Aorta (tissue), 5 donors: Measurements from ENCODE around the gene FAM216B. TPM values are rescaled to one million over a fixed set of nuclear protein-coding genes. Genes with fewer than 3 reads are reported as not detected.
"Not testable (repeated sequence)": the region's sequence is repeated elsewhere in the genome, so short reads cannot be mapped to it uniquely, and the experiment has no call there.

Source experiments
- ATAC-seq: fragments of 200-7000 bp; cut with Tn5 transposase; one replicate; pipeline ENCODE4 v1.9.1; 2022; ENCODE audit warnings: moderate library complexity; ENCODE audit not compliant: low FRiP score
- DNase-seq, 2 donors: peaks; one replicate each; pipeline ENCODE4 v3.0.0-alpha.2; 2020
- H3K27ac ChIP-seq, 2 donors: one replicate each; pipeline ENCODE4 v1.5.1; 2013; ENCODE audit warnings: low read length in 2 of 2, mild to moderate bottlenecking in 2 of 2, moderate library complexity in 2 of 2, control low read depth in 1 of 2, inconsistent platforms in 1 of 2, low read depth in 1 of 2
- H3K27me3 ChIP-seq, 2 donors: one replicate each; pipeline ENCODE4 v1.6.1; 2013; ENCODE audit warnings: control low read depth in 1 of 2, low read length in 1 of 2, mild to moderate bottlenecking in 1 of 2, moderate library complexity in 1 of 2; ENCODE audit not compliant: insufficient read depth in 2 of 2, control insufficient read depth in 1 of 2
- H3K36me3 ChIP-seq, 2 donors: one replicate each; pipeline ENCODE4 v1.6.1; 2013; ENCODE audit warnings: control low read depth in 1 of 2, low read length in 1 of 2, mild to moderate bottlenecking in 1 of 2; ENCODE audit not compliant: insufficient read depth in 2 of 2, control insufficient read depth in 1 of 2
- H3K4me1 ChIP-seq, 2 donors: one replicate each; pipeline ENCODE4 v1.6.1; 2013; ENCODE audit warnings: low read length in 2 of 2, control low read depth in 1 of 2, mild to moderate bottlenecking in 1 of 2, moderate library complexity in 1 of 2; ENCODE audit not compliant: insufficient read depth in 2 of 2, control insufficient read depth in 1 of 2
- H3K4me3 ChIP-seq, 2 donors: one replicate each; pipeline ENCODE4 v1.5.1; 2013; ENCODE audit warnings: low read length in 2 of 2, control low read depth in 1 of 2, mild to moderate bottlenecking in 1 of 2
- H3K9me3 ChIP-seq: one replicate; pipeline ENCODE4 v1.6.1; 2013; ENCODE audit warnings: mild to moderate bottlenecking, low read length; ENCODE audit not compliant: control insufficient read depth
- WGBS, 2 donors: extraction: QIAGEN DNeasy Blood & Tissue Kit; methylation state at CpG; one replicate each; pipeline ENCODE4 v1.1.7; 2013; 5-methylcytosine and 5-hydroxymethylcytosine counted together
- intact Hi-C, 2 donors: fragments of 100-400 bp; cut with DNase I; formaldehyde crosslinking; loops; one replicate each; pipeline versions ENCODE4 v1.14.2 to v1.15.0; 2022
- polyA plus RNA-seq, 2 donors: library from polyadenylated mRNA; stranded (reverse); fragments of 200-250 nt; gene quantifications; one replicate each; pipeline ENCODE4 v1.2.3, GENCODE V29; 2013
- total RNA-seq, 2 donors: library from RNA; stranded (reverse); fragmentation: NEBNext Ultra II Directional; extraction: Animal tissue kit (Norgen Biotek cat#: 25700); gene quantifications; one replicate each; pipeline ENCODE4 v1.2.1, GENCODE V29; 2021
- donor health status: healthy with polysubstance abuse.
- donor health status: Bipolar disorder and iron deficiency.
- donor health status: DM: no; HTN: no; CAD: no.
- donor health status: DM: no; HTN: no; CAD: no.
- donor health status: DM: yes; HTN: yes; CAD: no.

The FAM216B gene
- total and polyA plus RNA-seq, 4 donors, result not detected

DNA sequence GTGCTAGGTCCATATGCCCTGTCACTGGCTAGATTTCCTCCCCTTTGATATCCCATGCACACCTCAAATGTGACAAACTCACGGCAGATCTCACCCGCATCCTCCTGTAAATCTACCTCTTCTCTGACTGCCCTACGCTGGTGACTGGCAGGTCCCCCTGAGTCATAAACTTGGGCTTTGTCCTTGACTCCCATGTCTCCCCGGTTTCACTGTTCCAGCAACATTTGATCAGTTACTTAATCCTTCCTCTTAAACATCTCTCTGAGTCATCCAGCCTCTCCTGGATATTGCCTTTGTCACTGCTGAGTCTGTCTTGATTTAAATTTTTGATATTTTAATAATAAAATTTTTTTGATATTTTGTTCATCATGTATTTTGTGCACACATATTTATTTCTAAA is 26.5 kb downstream of the FAM216B start:
- no peak for ATAC-seq

GRCh38 chr13:42808341-42808940 is 27.1 kb downstream of the FAM216B start:
- 85 to 86% methylated on average over 5 of the region's 5 CpGs for WGBS, 2 donors
- no peaks in the 10 kb centered on the region for H3K27me3 ChIP-seq
- ATAC-seq (no peak), DNase-seq (no peak)
- no peaks in the 10 kb centered on the region for H3K4me1 ChIP-seq
- no peak overlapping the region for H3K27ac ChIP-seq
- peaks cover 3% of the 10 kb centered on the region for H3K9me3 ChIP-seq
- no peak overlapping the region for H3K4me3 ChIP-seq
- intact Hi-C loops, result loop anchor here in 1 of 2 donors (5.0 kb wide), 1 partner anchor 151 kb away; no protein-coding TSS in a partner anchor
- H3K36me3 ChIP-seq, result no peaks in the 10 kb centered on the region

More for the DNA sequence above, 26.5 kb downstream of the FAM216B start:
- Histone ChIP-seq H3K9me3 (peaks cover 3% of the 10 kb centered on the region), H3K27ac (no peak overlapping the region), H3K4me3 (no peak overlapping the region), H3K4me1 (no peaks in the 10 kb centered on the region), H3K36me3 (no peaks in the 10 kb centered on the region), H3K27me3 (no peaks in the 10 kb centered on the region)
- no peak for DNase-seq
- 87% methylated on average over 4 of the region's 4 CpGs for WGBS, 2 donors
- intact Hi-C loops, result loop anchor here in 1 of 2 donors (5.0 kb wide), 1 partner anchor 151 kb away; no protein-coding TSS in a partner anchor

GRCh38 chr13:42812316-42812715 is 30.9 kb downstream of the FAM216B start:
- no peak overlapping the region for H3K4me3 ChIP-seq
- no peaks in the 10 kb centered on the region for H3K36me3 ChIP-seq
- WGBS, 2 donors, result 74 to 75% methylated on average over 5 of the region's 5 CpGs
- intact Hi-C loops, result no loop called here
- no peak for ATAC-seq
- peaks cover 3% of the 10 kb centered on the region for H3K9me3 ChIP-seq
- H3K27me3 ChIP-seq, result no peaks in the 10 kb centered on the region
- no peaks in the 10 kb centered on the region for H3K4me1 ChIP-seq
- no peak for DNase-seq
- H3K27ac ChIP-seq, result no peak overlapping the region

GRCh38 chr13:42814868-42815267 is 33.5 kb downstream of the FAM216B start:
- DNase-seq (no peak), ATAC-seq (no peak)
- Histone ChIP-seq H3K4me3 (no peak overlapping the region), H3K27ac (no peak overlapping the region), H3K4me1 (no peaks in the 10 kb centered on the region), H3K27me3 (no peaks in the 10 kb centered on the region), H3K36me3 (no peaks in the 10 kb centered on the region), H3K9me3 (no peaks in the 10 kb centered on the region)
- intact Hi-C loops, result no loop called here

GRCh38 chr13:42815681-42816080 is 34.3 kb downstream of the FAM216B start:
- H3K27me3 ChIP-seq, result no peaks in the 10 kb centered on the region
- H3K9me3 ChIP-seq, result no peaks in the 10 kb centered on the region
- DNase-seq (no peak), ATAC-seq (no peak)
- no peak overlapping the region for H3K27ac ChIP-seq
- WGBS, 2 donors, result 65 to 67% methylated on average over 3 of the region's 3 CpGs
- H3K4me1 ChIP-seq, result no peaks in the 10 kb centered on the region
- no peaks in the 10 kb centered on the region for H3K36me3 ChIP-seq
- no peak overlapping the region for H3K4me3 ChIP-seq
- intact Hi-C loops, result no loop called here

DNA sequence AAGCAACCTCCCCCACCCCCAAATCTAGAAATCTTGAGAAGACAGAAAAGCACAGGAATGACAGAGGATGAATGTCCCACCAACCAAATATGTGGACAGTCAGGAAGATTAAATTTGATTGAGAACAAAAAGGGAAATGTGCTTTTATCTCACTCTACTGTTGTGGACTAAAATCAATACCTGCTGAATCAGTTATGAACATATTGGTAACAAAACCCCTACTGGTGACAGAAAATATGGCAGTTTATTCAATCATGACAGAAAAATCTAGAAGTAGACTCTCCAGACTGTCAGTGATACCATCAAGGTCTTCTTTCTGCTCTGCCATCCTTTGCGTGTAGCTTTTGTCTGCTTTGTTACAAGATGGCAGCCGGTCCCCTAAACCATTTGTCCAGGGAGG is 35.2 kb downstream of the FAM216B start:
- no peaks in the 10 kb centered on the region for H3K4me1 ChIP-seq
- H3K4me3 ChIP-seq, result no peak overlapping the region
- DNase-seq, result no peak

DNA sequence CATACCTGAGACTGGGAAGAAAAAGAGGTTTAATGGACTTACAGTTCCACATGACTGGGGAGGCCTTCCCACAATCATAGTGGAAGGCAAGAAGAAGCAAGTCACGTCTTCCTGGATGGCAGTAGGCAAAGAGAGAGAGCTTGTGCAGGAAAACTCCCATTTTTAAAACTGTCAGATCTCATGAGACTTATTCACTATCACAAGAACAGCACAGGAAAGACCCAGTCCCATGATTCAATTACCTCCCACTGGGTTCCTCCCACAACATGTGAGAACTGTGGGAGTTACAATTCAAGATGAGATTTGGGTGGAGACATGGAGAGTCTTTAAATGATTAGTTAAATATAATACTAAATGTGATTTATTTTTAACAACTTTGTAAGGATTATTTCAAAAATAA is 38.3 kb downstream of the FAM216B start:
- H3K9me3 ChIP-seq, intact Hi-C loops, H3K4me1 ChIP-seq, H3K36me3 ChIP-seq, H3K27me3 ChIP-seq, ATAC-seq, H3K4me3 ChIP-seq, DNase-seq, H3K27ac ChIP-seq: not testable (repeated sequence)
- WGBS, 2 donors, result 83 to 86% methylated on average over 1 of the region's 1 CpG

More for the DNA sequence above, 35.2 kb downstream of the FAM216B start:
- H3K27me3 ChIP-seq, result no peaks in the 10 kb centered on the region
- ATAC-seq, result no peak
- no peak overlapping the region for H3K27ac ChIP-seq
- H3K36me3 ChIP-seq, result no peaks in the 10 kb centered on the region
- intact Hi-C loops, result no loop called here
- no peaks in the 10 kb centered on the region for H3K9me3 ChIP-seq
- 98 to 100% methylated on average over 2 of the region's 2 CpGs for WGBS, 2 donors

GRCh38 chr13:42820451-42820850 is 39.1 kb downstream of the FAM216B start:
- no peak overlapping the region for H3K27ac ChIP-seq
- ATAC-seq, result no peak
- no peaks in the 10 kb centered on the region for H3K36me3 ChIP-seq
- H3K4me3 ChIP-seq, result no peak overlapping the region
- intact Hi-C loops, result no loop called here
- DNase-seq, result no peak
- WGBS, 2 donors, result 45 to 52% methylated on average over 4 of the region's 4 CpGs
- no peaks in the 10 kb centered on the region for H3K4me1 ChIP-seq
- no peaks in the 10 kb centered on the region for H3K27me3 ChIP-seq
- no peaks in the 10 kb centered on the region for H3K9me3 ChIP-seq

DNA sequence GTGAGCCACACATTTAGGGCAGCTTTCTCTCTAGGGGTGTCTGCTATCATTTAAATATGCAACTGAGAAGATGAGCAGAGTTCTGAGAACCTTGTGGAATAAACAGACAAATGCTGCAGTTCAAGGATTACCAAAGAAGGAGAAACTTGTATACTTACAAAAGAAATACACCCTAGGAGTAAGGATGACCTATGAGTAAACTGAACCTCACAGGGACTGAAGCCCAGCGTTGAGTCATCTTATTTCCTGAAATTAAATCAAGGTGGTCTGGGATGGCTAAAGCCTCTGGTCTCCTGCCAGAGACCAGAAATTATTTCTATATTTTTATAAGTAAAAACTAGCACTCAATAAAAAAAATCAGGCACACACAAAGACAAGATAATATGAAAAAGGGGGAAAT is 40.1 kb downstream of the FAM216B start:
- 93 to 96% methylated on average over 1 of the region's 1 CpG for WGBS, 2 donors
- DNase-seq, result no peak
- no peaks in the 10 kb centered on the region for H3K27me3 ChIP-seq
- no peak for ATAC-seq
- no peaks in the 10 kb centered on the region for H3K4me1 ChIP-seq
- H3K4me3 ChIP-seq, result no peak overlapping the region
- no peaks in the 10 kb centered on the region for H3K36me3 ChIP-seq
- intact Hi-C loops, result no loop called here
- H3K9me3 ChIP-seq, result no peaks in the 10 kb centered on the region
- no peak overlapping the region for H3K27ac ChIP-seq
